Erythroblast (primary cell): ENCODE results near the gene YPEL5.

Source experiments
- DNase-seq, 2 experiments: peaks; one replicate each; lab custom pipeline; 2025; lab: John Stamatoyannopoulos, UW
- GATA1 ChIP-seq: IDR thresholded peaks from 2 replicates; pipeline ENCODE4 v1.6.1; 2011; ENCODE audit warnings: low read depth, mild to moderate bottlenecking, control low read depth, low read length, moderate library complexity
- POLR2A ChIP-seq: IDR thresholded peaks from 2 replicates; pipeline ENCODE4 v1.6.1; 2011; ENCODE audit warnings: mild to moderate bottlenecking, low read length

Gene YPEL5

GRCh38 chr2:30192314-30192713, 45.5 kb downstream of the YPEL5 start:
- peak; percentile 73 to 81 for DNase-seq
- TF ChIP-seq POLR2A: no peak
- TF ChIP-seq GATA1: no peak

- DNase-seq: peak; percentile 41 to 72
These were observed 46.4 kb downstream of the YPEL5 start for GRCh38 chr2:30193104-30193681.

DNA sequence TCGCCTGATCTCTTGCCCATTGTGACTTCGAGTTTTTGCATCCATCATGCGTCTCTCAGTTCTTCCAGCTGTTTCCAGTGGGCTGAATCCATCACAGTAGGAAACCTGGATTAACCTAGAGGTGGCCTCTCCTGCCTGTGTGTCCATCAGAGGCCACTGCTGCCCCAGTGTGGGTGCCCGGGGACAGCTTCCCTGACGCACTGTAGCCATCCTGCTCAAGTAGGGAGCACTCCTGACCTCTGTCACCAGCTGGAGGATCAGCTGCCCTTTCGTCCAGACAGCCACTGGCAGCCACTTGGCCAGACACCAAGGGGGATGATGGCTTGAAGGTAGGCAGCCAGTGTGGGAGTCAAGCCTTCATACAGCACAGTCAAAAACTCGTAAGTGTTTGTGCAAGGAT, 47.6 kb downstream of the YPEL5 start:
- TF ChIP-seq POLR2A: no peak
- DNase-seq: no peak

More at GRCh38 chr2:30193104-30193681, 46.4 kb downstream of the YPEL5 start:
- TF ChIP-seq GATA1: no peak
- no peak for TF ChIP-seq POLR2A

DNA sequence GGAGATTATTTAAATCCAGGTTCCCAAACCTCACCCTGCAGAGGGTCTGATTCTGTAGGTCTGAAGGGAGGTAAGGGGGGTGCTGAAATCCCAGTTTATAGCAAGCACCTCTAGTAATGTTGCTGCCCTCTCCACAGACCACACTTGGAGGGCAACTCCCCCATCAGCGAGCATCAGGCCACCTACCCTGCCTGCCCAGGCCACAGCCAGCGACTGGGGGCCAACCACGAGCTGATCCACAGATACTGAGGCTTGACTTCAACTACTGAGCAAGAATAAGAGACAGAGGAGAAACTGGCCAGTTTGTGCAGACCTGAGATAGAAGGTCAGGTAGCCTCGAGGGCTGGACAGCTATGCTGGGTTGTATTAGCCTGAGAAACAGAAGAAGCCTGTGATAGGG, 48.2 kb downstream of the YPEL5 start:
- TF ChIP-seq GATA1 (no peak), POLR2A (no peak)
- peak; percentile 33 for DNase-seq

- peak in 1 of 2 experiments; percentile 54 for DNase-seq
- TF ChIP-seq GATA1 (no peak), POLR2A (no peak)
These were observed 50.9 kb downstream of the YPEL5 start for GRCh38 chr2:30197570-30198192.

DNA sequence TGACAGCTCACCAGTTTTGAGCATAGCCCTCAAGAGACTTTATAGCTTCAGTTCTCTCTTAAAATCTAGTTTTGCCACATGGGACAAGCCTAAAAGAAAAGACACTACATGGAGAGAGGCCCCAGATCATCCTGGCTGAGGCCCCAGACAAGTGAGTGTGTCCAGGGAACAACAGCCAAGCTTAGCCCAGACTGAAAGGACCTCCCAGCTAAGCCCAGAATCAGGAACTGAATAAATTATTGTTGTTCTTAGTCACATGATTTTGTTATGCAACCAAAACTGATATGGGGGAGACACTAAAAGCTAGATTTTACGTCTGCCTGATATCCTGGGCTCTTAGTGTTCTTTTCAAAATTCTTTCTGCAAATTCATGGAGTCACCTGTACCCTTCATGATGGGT, 55.2 kb downstream of the YPEL5 start:
- DNase-seq: no peak
- TF ChIP-seq POLR2A (no peak), GATA1 (no peak)

DNA sequence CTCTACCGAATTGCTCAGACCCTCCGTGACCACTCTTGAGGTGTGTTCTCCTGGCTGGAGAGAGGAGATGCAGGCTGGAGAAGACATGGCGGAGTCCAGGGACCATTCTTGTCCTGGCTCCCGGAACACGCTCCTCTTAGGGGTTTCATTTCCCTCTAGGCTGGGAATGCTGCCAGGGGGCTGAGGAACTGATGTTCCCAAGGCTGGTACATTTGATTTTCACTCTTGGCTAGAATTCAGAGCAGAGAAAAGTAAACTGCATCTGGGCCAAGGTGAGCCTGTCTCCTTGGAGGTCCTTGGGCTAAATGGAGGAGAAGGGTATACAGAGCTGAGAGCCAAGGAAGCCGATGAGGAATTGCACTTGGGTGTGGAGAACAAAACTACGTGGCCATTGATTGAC, 56.3 kb downstream of the YPEL5 start:
- TF ChIP-seq POLR2A (no peak), GATA1 (no peak)

DNA sequence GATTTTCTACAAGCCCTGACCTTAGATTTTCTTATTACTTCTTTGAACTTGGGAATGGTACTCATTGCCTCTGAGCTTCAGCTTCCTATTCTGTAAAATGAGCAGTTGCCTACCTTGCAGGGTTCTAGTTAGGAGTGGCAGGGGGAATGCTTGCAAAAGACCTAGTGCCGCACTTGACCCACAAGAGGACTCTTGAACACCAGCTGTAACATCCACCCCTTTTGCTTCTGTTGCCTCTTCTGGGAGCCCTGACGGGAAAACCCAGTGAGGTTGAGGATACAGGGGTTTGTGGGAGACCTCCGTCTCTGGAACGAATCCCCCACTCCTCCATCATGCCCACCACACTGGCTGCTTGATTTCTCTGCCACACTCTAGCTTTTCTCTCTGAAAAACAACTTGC, 57.5 kb downstream of the YPEL5 start:
- TF ChIP-seq GATA1 (no peak), POLR2A (no peak)
- no peak for DNase-seq

More for the DNA sequence above, 56.3 kb downstream of the YPEL5 start:
- no peak for DNase-seq

GRCh38 chr2:30205456-30205855, 58.6 kb downstream of the YPEL5 start:
- no peak for TF ChIP-seq GATA1
- TF ChIP-seq POLR2A: no peak
- no peak for DNase-seq

DNA sequence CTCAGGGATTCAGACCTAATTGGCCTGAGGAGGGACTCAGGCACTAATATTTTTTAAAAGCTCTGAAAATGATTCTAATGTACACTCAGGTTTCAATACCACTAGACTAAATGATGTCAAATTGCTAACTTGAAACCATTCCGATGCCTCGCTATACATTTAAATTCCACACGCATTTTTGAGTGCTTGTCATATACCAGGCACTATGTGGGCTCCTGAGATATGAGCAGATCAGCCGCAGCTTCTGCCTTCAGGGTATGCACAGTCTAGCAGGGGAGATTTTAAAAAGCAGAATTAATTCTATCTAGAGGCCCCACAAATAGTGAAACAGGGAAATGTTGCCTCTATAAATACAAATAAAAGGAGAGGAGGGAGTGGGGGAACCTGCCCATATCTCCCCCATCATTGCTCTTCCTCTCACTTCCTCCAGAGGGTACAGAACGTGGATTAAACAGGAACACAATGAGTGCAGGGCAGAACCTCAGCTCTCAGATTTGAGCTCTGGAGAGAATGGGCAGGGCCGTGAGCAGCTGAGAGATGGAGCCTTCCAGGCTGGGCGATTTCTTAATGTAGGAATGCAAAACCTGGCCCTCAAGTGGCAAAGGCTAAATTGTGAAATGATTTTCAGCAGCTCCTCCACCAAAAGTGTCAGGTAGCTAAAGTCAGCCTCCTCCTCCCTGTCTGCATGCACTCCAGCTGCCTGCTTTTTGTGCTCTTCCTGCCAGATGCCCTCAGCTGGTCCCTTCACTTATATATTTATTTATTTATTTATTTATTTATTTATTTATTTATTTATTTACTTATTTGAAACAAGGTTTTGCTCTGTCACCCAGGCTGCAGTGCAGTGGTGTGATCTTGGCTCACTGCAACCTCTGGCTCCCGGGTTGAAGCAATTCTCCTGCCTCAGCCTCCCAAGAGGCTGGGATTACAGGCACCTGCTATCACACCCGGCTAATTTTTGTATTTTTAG, 59.9 kb downstream of the YPEL5 start:
- DNase-seq: no peak
- TF ChIP-seq POLR2A (no peak), GATA1 (no peak)

DNA sequence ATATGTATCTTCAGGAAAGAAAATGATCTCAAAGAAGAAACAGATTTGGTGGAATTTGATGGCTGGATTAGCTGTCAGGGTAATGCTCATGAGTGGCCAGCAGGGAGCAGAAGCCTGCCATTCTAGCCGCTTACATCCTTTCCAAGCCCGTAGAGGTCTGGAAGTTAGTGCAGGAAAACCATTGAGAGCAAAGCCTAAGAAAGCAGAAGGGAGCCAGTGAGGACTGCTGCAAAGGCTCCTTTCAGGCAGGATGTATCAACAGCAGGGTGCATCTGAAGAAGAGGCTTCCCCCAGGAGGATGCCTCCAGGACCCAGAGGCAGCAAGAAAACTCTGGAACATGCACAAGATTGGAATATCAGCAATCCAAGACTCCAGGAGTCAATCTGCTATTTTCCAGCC, 61.6 kb downstream of the YPEL5 start:
- no peak for TF ChIP-seq POLR2A
- TF ChIP-seq GATA1: no peak
- peak; percentile 71 to 85 for DNase-seq

GRCh38 chr2:30209227-30209626, 62.4 kb downstream of the YPEL5 start:
- TF ChIP-seq GATA1 (no peak), POLR2A (no peak)
- DNase-seq: no peak
